PC-3 (cell line): Measurements from ENCODE around the gene ANGPTL4.

Experiments
- CTCF ChIP-seq: fragments of 300-600 bp; sonication (generic); conservative IDR thresholded peaks from 2 replicates; pipeline ENCODE4 v1.5.1; 2017; ENCODE audit warnings: antibody characterized with exemption, low read depth, mild to moderate bottlenecking, low read length
- EZH2 ChIP-seq: fragments of 300-600 bp; sonication (generic); IDR thresholded peaks from one replicate; pipeline ENCODE4 v1.6.1; 2017; ENCODE audit warnings: antibody characterized with exemption, mild to moderate bottlenecking, low read length; ENCODE audit not compliant: unreplicated experiment
- EZH2phosphoT487 ChIP-seq: fragments of 300-600 bp; sonication (generic); IDR thresholded peaks from 2 replicates; pipeline ENCODE4 v1.6.1; 2018; ENCODE audit warnings: mild to moderate bottlenecking, antibody characterized with exemption, low read length, borderline replicate concordance

GRCh38 chr19:8391198-8392016, 27.5 kb downstream of the ANGPTL4 start:
- TF ChIP-seq CTCF (no peak), EZH2 (no peak), EZH2phosphoT487 (no peak)
